HG03135 (cell line): Measurements from ENCODE around the gene SLC43A1.
A peak's percentile ranks its signal among the peaks of the same experiment; 100 is the strongest.

ENCODE experiments used
- ATAC-seq: cut with Tn5 transposase; IDR thresholded peaks from one replicate; pipeline ENCODE4 v1.9.1; 2021; ENCODE audit warnings: mild to moderate bottlenecking, moderate library complexity; ENCODE audit not compliant: unreplicated experiment

Gene SLC43A1

DNA sequence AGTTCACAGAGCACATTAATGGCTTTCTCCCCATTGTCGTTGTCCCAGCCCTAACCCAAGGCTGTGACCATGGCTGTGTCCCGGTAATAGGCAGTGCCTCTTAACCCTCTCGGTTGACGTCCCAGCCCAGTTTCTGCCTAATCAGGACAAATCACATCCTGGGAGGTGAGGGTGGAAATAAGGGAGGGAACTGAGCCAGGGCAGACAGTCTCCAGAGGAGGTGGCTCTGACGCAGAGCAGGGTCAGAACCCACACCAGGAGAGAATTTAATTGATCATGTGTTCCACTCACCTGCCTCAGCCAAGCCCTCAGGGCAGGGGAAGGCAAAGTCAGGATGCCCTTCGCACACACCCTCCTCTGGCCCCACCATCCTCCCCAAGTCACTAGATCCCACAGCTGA, 17.0 kb downstream of the SLC43A1 start:
- no peak for ATAC-seq

DNA sequence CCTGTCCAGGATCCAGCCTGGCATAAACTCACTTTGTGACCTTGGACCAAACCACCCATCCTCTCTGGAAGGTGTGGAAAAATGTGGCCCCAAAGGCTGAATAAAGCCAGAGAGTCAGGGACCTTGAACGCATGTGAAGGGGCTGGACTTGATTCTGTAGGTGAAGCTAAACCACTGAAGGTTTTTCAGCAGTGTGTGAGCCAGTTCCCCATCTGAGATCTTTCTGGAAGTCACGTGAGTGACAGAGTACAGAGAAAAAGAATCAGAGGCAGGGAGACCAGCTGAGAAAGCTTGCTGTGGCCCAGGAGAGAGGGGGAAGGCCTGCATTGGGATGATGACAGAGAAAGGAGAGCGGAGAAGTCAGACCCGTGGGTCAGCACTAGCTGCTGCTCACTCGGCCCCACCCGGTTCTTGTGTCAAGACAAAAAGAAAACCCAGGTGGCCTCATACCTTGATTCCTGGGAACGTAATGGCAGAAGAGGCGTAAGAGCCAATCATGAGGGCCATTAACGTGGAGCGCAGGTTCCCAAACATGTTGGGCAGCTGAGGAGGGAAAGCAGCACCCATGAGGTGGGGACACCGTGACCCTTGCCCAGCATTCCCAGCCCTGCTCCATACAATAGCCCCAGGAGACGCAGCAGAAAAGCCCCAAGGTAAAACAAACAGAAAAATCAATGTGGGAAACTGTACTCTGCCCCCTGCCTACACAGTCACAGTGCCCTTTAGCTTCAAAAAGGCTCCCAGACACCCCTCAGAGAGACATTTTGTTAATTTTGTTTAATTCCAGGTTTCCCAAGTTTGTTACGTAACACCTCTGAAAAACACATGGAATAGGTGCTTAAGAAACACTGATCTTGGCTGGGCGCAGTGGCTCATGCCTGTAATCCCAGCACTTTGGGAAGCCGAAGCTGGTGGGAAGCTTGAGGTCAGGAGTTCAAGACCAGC, 17.9 kb downstream of the SLC43A1 start:
- no peak for ATAC-seq

DNA sequence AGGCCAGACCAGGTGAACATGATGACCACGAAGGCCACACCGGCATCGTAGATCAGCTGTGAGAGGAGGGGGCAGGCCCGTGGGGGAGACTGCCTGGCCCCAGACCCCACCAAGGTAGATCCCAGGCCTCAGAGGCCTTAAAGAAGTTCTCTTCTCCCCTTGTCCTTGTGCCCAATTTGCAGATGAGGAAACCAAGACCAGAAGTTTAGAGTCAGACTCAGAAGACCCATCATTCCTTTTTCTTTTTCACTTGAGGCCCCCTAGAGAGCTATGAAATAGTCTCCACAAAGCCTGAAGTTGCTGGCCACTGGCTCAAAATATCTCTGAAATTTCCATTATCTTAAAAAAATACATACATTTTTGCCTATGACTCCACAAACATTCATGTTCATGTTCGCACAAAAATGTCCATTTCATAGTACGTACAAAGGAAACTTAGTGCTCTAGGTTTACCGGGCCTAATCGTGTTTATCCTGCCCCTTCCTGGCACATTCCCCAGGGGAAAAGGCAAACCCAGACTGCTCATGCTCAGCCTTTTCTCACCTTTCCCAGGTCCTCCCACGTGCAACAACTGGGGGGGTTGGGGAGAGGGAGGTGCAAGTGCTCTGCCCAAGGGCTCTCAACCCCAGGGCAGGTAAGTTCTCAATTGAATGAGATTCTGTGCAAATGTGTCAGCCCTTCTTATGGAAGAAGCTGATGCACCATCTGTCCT, 19.2 kb downstream of the SLC43A1 start:
- no peak for ATAC-seq

DNA sequence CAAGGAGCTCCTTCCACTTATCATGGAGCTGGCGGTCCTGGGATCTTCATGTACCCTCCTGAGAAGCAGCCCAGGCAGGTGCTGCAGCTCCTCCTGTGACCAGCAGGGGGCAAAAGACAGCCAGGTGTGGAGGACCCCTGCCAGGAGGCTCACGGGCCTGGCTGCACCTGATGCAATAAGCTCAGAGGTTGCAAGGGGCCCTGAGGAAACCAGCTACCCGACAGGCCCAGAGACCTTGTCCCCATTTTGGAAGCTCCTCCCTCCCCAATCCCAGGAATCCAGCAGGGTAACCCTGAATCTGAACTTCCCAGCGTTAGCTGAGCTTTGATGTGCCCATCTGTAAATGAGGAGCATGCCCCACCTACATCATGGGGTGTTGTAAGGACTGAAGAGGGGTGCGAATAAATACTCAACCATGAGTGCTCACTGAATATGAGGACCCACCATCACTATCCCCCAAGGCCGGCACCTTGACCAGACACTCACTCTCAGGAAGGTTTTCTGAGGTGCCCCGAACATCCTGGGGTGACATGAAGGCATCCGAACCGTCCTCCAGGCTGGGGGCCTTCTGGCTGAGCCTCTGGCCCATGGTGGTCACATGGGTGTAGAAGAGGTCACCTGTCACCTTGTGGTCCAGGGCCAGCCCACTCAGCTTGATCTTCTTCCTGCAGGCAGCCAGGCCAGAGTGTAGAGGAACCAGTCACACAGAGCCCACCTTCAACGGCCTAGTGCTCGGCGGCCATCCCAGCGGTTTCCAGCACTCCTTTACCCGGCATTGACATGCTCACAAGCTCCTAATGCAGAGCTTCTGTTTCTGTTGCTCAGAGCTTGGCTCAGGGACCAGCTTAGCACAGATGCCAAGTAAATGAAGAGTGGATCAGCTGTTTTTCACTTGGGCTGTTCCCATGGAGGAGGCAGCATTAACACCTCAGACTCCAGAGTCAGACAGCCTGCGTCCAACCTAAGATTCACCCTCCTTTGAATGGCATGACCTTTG, 21.7 kb downstream of the SLC43A1 start:
- ATAC-seq = peak; percentile 69

DNA sequence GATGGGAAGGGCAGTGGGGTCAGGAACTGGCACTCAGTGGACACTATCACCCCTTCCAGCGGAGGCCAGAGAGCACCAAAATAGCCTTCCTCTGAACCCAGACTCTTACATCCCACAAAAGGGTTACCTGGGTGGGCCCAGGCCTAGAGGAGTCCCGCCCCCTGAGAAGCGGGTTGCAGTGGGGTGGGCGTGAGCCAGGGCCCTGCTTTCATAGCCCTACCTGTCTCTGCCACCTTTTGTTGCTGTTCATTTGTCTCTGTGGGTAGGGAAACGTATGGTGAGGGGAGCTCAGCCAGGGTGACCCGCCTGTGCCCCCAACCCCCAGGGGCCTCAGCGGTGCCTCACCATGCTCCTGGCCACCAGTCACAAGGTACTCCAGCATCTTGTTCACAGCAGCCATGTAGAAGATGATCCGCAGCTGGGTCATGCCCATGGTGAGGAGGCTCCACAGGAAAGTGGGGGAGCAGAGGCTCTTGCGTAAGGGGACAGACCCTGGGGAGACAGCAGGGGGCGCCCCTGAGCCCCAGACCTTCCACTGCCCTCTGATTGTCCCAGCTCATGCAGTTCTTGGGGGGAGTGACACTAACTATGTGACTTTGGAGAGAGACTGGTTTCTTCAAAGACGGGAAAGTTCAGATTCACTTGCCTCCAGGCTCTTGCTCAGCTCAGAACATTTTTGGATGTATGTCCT, 24.0 kb downstream of the SLC43A1 start:
- no peak for ATAC-seq

DNA sequence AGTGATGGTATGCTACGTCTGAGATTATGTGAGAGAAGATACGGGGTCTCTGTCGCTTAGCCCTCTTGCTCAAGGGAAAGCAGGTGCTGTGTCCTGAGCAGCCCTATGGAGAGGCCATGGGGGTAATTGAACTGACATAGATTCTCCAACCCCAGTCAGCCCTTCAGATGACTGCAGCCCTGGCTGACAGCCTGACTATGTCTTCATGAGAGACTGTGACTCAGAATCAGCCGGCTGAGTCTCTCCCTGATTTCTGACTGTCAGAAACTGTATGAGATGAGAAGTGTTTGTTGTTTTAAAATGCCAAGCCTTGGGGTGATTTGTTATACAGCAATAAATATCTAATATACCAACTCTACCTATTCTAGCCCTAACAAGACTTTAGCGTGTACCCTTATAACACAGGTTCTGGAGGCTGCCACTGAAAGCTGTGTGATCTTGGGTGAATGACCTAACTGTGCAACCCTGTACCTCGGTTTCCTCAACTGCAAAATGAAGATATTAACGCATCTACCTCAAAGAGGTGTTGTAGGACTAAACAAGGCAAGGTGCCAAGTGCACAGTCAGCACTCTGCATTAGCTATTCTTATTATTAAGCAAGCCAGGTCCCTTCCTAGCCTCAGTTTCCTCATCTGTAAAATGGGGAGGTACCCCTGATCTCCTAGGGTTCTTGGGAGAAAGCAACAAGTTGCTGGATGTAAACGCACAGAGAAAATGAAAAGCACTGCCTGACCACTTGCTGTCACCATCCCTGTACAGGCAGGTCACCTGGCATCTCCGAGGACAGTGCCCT, 24.9 kb downstream of the SLC43A1 start:
- ATAC-seq = no peak

DNA sequence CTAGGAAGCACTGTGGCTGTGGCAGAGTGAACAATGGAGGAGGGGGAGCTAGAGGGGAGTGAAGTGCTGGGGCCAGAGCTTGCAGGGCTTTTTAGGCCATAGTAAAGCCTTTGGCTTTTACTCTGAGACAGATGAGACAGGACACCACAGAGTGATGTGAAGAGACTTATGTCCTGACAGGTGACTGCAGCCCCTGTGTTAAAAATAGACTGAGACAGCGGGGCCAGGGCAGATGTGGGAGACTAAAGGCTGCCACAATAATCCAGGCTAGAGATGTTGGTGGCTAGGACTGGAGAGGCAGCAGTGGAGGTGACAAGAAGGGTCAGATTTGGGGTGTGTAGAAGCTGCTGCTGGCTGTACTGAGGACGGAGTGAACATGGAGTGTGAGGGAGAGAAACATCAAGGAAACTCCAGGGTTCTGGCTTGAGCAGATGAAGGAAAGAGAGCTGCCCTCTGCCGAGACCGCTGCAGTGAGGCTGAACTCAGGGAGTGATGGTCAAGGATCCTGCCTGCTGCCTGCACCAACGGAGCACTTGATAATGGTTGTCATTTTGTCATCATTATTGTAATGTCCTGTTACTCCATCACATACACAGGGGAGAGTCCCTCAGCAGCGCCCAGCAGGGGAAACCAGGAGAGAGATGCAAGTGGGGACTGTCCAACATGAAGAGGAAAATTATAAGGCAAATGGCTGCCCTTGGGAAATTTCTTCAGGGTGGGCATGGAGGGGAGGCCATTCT, 27.4 kb downstream of the SLC43A1 start:
- no peak for ATAC-seq

DNA sequence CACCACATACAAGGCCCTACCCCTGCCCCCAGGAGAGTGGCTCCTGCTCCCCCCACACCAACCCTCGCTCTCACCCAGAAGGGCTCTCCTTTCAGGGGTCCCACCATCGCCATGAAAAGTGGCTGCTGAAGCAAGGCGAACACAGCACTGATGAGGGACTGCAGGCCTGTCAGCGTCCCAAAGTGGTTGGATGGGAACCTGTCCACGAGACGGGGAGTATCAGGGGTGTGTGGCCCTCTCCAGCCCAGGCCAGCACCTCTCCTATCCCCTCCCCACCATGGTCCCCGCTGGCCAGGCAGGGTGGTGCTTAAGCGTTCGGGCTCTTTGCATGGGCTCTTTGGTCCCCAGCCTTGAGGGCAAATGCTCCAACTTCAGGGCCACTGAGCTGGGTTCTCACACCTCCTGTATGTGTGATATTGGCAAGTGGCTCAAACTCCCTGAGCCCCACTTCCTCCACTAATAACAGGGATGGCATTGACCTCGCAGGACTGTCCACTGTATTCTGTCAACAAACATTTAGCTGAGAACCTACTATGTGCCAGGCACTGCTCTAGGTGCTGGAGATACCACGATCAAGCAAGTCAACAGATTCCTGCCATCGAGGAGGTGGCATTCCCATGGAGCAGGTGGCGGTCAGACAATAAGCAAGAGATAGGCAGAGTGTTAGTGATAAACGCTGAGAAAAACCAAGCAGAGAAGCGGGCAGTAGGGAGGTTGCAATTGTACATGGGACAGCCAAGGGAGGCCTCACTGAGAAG, 28.3 kb downstream of the SLC43A1 start:
- no peak for ATAC-seq

DNA sequence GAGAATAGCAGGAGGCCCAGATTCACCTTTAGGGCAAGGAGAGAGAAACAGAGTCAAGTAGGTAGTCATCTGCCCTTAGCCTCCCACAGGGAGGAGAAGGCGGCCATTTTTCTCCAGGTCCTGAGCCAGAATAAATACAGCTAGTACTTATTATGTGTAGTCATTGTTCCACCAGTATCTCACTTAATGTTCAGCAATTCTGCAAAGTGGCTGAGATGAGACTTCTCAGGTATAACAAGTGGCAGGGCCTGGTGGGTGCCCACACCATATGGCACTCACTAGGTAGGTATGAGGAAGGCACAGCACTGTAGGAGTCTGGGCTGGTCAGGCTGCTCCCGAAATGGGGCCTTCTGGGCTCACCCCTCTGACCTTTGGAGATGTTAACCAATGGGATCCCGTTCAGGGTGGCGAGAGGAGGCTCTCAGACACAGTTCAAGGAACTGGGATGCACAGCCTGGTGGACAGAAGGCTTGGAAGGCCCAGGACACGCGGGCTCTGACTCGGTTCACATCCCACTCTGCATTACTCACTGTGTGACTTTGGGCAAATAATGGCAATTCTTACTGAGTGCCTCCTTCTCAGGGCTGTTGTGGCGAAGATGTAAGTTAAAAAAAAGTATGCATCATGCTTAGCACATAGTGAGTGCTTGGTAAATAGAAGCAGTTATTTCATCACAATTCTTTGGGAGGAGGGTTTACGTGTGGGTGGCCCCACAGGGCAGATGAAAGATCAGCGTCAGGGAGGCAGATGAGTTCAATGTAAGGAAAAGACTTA, 30.1 kb downstream of the SLC43A1 start:
- no peak for ATAC-seq

DNA sequence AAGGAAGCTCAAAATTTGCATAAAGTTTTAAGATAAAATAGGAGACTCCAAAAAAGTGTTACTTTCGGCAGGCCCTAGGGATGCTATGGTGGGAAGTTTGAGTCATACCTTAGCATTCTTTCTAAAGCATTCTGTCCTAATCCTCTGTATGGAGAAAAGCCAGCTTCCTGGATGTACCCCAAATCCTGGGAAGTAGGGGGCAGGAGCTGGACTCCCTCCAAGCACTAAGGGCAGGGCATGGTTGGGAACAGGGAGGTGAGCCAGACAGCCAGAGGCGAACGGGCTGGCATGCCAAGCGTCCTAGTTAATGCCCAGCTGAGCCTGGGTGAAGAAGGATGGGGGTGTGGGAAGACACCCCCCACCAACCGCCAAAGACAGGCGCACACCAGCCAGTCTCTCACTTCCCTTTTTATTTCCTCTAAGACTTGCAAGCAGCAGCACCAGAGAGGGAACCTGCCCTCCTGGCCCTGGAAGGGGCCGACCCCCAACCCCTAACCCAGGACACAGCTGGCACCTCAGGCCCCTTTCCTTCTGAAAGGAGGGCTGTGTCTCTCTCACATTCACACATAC, 31.3 kb downstream of the SLC43A1 start:
- peak; percentile 54 for ATAC-seq

DNA sequence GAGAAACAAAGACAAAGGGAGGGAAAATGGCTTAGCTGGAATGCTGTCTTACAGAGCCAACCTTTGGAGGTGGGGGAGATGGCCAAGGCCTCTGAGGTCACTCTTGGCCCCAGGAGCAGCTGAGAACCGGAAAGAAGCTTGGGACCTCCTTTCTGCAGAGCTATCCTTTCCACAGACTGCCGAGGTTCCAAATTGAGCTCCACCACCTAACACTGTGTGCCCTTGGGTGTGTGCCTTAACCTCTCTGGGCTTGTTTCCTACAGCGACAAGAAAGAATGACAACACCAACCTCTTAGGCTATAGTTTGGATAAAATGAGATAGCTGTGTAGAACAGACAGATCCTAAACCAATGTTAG, 32.0 kb downstream of the SLC43A1 start:
- no peak for ATAC-seq

DNA sequence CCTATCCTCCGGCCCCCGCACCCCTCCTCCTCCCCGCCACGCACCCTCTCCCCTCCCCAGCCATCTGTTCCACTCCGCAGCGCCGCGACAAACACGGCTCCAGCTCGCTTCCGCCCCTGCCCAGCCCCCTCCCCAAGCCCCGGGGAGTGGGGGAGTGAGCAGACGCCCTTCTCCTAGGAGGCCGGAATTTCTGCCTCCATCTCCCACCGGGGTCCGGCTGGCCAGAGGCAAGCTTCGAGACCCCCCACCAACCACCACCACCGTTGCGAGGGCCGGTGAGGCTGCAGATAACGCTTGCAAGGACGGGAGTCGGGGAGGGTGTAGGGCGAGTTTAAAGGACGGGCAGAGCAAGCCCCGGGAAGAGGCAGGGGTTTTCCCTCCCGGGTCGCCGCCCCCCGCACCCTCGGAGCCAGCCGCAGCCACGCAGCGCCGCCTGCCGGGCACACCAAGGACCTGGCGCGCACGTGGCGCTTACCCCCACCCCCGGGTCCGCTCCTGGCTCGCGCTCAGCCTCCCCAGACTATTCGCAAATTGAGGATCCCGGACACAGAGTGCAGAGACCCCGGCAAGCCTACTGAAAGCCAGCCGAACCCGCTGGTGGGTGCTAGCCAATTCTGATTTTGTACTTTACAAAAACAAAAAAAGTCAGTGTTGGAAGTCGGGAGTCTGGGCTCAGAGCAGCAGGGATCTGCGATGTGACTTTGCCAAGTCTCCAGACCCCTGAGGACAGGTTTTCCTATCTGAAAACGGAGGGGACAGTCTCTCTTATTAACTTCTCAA, 32.5 kb downstream of the SLC43A1 start:
- peak; percentile 40 for ATAC-seq

DNA sequence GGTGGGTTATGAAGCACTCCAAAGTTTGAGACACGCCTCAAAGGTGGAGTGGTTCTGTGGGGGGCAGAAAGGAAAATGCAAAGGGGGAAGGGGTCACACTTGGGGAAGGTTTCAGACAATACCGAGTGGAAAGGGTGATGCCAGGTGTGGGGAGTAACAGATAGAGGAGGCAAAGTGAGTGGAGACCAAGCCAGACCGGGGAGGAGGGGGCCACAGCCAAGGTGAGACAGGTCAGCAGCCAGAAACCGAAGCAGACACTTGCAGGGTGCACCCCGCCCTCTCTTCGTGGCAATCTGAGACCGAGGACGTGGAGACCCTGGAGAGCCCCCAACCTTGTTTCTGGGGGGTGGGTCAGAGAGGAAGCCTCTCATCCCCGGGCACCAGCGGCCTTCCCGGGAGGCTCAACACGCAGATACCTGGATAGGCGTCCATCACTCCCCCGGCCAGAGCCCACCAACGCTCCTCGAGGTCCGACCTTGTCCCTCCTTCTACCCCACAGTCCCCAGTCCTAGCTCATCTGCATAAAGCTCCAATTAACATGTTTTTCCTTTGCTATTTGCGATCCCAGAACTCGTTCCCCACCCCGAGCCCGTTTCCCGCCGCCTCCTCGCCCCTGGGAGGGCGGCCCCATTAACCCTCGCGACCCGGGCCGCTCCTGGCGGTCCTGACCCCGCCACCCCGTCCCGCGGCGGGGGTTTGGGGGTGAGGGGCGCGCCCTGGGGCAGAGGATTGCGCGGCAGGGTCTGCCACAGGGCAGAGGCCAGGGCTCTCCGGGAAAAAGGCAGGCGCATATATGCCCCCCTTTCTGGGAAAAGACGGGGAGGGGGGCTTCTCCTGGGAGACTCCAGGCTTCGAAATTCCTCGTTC, 33.4 kb downstream of the SLC43A1 start:
- no peak for ATAC-seq

DNA sequence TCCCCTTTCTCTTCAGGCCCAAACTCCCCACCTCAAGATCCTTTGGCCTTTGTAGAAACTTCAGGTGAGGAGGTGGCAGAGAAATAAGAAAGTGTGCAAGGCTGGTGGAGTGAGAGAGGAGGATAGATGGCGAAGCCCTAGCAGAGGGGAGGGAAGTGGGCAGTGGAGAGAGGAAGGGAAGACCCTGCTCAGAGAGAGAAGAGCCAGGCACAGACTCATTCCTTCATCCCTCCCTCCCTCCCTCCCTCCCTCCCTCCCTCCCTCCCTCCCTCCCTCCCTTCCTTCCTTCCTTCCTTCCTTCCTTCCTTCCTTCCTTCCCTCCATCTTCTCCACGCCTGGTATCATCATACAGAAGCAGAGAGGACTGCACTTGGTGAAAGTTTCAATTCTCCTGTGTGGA, 34.2 kb downstream of the SLC43A1 start:
- ATAC-seq = no peak

DNA sequence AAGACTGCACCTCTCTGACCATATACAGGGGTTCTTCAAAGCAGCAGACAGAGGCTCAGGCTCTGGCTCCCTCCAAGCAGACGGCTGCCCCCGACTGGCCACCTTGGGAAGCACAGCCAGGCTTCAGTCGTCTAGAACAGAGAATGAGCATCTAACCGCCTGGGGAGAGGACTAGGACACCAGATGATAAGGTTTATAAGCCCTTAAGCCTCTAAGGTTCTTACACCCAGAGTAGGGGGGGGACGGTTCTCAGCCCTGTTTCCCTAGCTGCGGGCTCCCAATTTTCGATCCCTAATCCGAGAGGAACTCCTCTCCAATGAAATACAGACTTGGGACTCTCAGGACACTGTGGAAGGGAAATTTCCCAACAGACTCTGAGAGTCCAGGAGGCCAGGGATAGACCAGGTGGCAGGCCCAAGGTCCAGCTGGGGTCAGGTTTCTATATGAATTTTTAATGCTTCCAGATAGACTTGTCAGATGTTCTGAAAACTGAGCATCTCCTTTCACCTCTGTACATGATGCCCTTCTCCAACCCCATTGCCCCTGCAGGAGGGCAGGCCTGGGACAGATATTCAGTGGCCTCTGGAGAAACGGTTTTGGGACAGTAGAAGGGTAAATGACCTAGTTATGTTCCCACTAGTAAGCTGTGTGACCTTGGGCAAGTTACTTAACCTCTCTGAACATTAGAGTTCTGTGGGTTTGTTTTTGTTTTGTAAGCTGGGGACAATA, 34.9 kb downstream of the SLC43A1 start:
- ATAC-seq = no peak
